ENCODE data around the gene LTV1. TPM values are rescaled to one million over a fixed set of nuclear protein-coding genes. Genes with fewer than 3 reads are reported as not detected.

LTV1 gene
- total RNA-seq, 1 experiment from 2014 or later, result 46.8 TPM

- in situ Hi-C loops (cut with HindIII; ENCODE audit: low pct_unique_long_range_greater_than_20kb, low sequenced_read_pairs), result no loop called here
- POLR2A ChIA-PET, result no interaction called here
These were observed 57.2 kb downstream of the LTV1 start for GRCh38 chr6:143900358-143900757.

GRCh38 chr6:143901885-143902750 is 59.0 kb downstream of the LTV1 start:
- Histone ChIP-seq H3K9me3 (ENCODE audit: control insufficient read depth, insufficient read depth, low read depth, low read length) (no peaks in the 10 kb centered on the region), H3K4me1 (ENCODE audit: control insufficient read depth, insufficient read depth, low read length) (no peaks in the 10 kb centered on the region), H3K27ac (ENCODE audit: low read length) (no peak overlapping the region), H3K36me3 (ENCODE audit: control insufficient read depth, insufficient read depth, low read length) (no peaks in the 10 kb centered on the region), H3K27me3 (ENCODE audit: control insufficient read depth, insufficient read depth, low read length) (no peaks in the 10 kb centered on the region; the same call in 1 of the 2 replicates), H3K4me3 (ENCODE audit: low read depth in 2 of 2, low read length in 2 of 2) (no peak overlapping the region)
- DNase-seq (ENCODE audit: low read depth, low spot score), result no peak
- TF ChIP-seq REST (IDR thresholded peaks at IDR 0.05; ENCODE audit: insufficient read depth in 1 of 2, low read depth in 2 of 2, low read length in 1 of 2) (no peak), TCF7L2 (IDR thresholded peaks at IDR 0.05; ENCODE audit: low read depth, low read length) (no peak), SIN3A (IDR thresholded peaks at IDR 0.05; ENCODE audit: borderline replicate concordance, insufficient read depth, low read depth, low read length) (no peak), POLR2AphosphoS5 (IDR thresholded peaks at IDR 0.05; ENCODE audit: low read depth, low read length) (no peak)
- TF ChIP-seq, protein P1, sequence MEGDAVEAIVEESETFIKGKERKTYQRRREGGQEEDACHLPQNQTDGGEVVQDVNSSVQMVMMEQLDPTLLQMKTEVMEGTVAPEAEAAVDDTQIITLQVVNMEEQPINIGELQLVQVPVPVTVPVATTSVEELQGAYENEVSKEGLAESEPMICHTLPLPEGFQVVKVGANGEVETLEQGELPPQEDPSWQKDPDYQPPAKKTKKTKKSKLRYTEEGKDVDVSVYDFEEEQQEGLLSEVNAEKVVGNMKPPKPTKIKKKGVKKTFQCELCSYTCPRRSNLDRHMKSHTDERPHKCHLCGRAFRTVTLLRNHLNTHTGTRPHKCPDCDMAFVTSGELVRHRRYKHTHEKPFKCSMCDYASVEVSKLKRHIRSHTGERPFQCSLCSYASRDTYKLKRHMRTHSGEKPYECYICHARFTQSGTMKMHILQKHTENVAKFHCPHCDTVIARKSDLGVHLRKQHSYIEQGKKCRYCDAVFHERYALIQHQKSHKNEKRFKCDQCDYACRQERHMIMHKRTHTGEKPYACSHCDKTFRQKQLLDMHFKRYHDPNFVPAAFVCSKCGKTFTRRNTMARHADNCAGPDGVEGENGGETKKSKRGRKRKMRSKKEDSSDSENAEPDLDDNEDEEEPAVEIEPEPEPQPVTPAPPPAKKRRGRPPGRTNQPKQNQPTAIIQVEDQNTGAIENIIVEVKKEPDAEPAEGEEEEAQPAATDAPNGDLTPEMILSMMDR (IDR thresholded peaks at IDR 0.05), result no peak
- no peak for ATAC-seq
- intact Hi-C loops (cut with micrococcal nuclease; ENCODE audit: unreplicated experiment) (no loop called here), in situ Hi-C loops (cut with HindIII; ENCODE audit: low pct_unique_long_range_greater_than_20kb, low sequenced_read_pairs) (no loop called here)
- CTCF ChIA-PET, result no interaction called here
- BruUV-seq (replicated peaks), result no TSS peak
- POLR2A ChIA-PET, result interaction anchor here (0.6 to 0.7 kb wide), 2 partner anchors 11 to 63 kb away, joined by 3 read pairs; no protein-coding TSS in a partner anchor

More at GRCh38 chr6:143900358-143900757, 57.2 kb downstream of the LTV1 start:
- Histone ChIP-seq H3K27me3 (ENCODE audit: control insufficient read depth, insufficient read depth, low read length) (no peaks in the 10 kb centered on the region; the same call in 1 of the 2 replicates), H3K4me1 (ENCODE audit: control insufficient read depth, insufficient read depth, low read length) (no peaks in the 10 kb centered on the region), H3K4me3 (ENCODE audit: low read depth in 2 of 2, low read length in 2 of 2) (no peak overlapping the region), H3K27ac (ENCODE audit: low read length) (no peak overlapping the region), H3K9me3 (ENCODE audit: control insufficient read depth, insufficient read depth, low read depth, low read length) (no peaks in the 10 kb centered on the region), H3K36me3 (ENCODE audit: control insufficient read depth, insufficient read depth, low read length) (no peaks in the 10 kb centered on the region)
- no TSS peak for BruUV-seq (replicated peaks)
- ATAC-seq, result no peak
- CTCF ChIA-PET, result no interaction called here
- no peak for DNase-seq (ENCODE audit: low read depth, low spot score)
- intact Hi-C loops (cut with micrococcal nuclease; ENCODE audit: unreplicated experiment), result no loop called here
- no peak for TF ChIP-seq SIN3A (IDR thresholded peaks at IDR 0.05; ENCODE audit: borderline replicate concordance, insufficient read depth, low read depth, low read length)
- TF ChIP-seq, protein P1 (IDR thresholded peaks at IDR 0.05), result no peak
- TF ChIP-seq REST (IDR thresholded peaks at IDR 0.05; ENCODE audit: insufficient read depth in 1 of 2, low read depth in 2 of 2, low read length in 1 of 2), result no peak
- TF ChIP-seq POLR2AphosphoS5 (IDR thresholded peaks at IDR 0.05; ENCODE audit: low read depth, low read length), result no peak
- TF ChIP-seq TCF7L2 (IDR thresholded peaks at IDR 0.05; ENCODE audit: low read depth, low read length), result no peak
